Loucy (cell line): ENCODE results near the gene IFT22.
"Not testable (repeated sequence)": the region's sequence is repeated elsewhere in the genome, so short reads cannot be mapped to it uniquely, and the experiment has no call there.

Experiments used
- H2AFZ ChIP-seq: fragments of 200-600 bp; sonication (generic); 2 replicates; pipeline ENCODE4 v1.6.0; 2016; ENCODE audit warnings: antibody characterized with exemption, mild to moderate bottlenecking, low read length, moderate library complexity
- H3F3A ChIP-seq: fragments of 200-600 bp; 2 replicates; pipeline ENCODE4 v1.6.0; 2016; ENCODE audit warnings: antibody characterized with exemption, low read depth, mild to moderate bottlenecking
- H3K27me3 ChIP-seq: fragments of 200-600 bp; sonication (generic); 2 replicates; pipeline ENCODE4 v1.6.1; 2014; ENCODE audit warnings: low read length, mild to moderate bottlenecking; ENCODE audit not compliant: insufficient read depth, poor library complexity, severe bottlenecking
- H3K36me3 ChIP-seq: fragments of 200-600 bp; sonication (generic); 2 replicates; pipeline ENCODE4 v1.6.1; 2016; ENCODE audit warnings: low read length; ENCODE audit not compliant: insufficient read depth
- H3K4me1 ChIP-seq: fragments of 200-600 bp; sonication (generic); 2 replicates; pipeline ENCODE4 v1.5.1; 2014; ENCODE audit warnings: low read length, mild to moderate bottlenecking; ENCODE audit not compliant: insufficient read depth, poor library complexity, severe bottlenecking
- H3K4me2 ChIP-seq: fragments of 200-600 bp; sonication (generic); 2 replicates; pipeline ENCODE4 v1.6.0; 2014; ENCODE audit warnings: antibody characterized with exemption, low read length, low read depth, mild to moderate bottlenecking; ENCODE audit not compliant: poor library complexity, severe bottlenecking
- H3K4me3 ChIP-seq: fragments of 200-600 bp; sonication (generic); 2 replicates; pipeline ENCODE4 v1.5.1; 2014; ENCODE audit warnings: low read length, mild to moderate bottlenecking, mixed read lengths; ENCODE audit not compliant: poor library complexity, severe bottlenecking
- H3K79me2 ChIP-seq: fragments of 200-600 bp; sonication (generic); 2 replicates; pipeline ENCODE4 v1.6.1; 2014; ENCODE audit warnings: low read length; ENCODE audit not compliant: insufficient read depth
- H3K9ac ChIP-seq: fragments of 200-600 bp; sonication (generic); 2 replicates; pipeline ENCODE4 v1.6.0; 2014; ENCODE audit warnings: mild to moderate bottlenecking, low read depth, low read length, moderate library complexity; ENCODE audit not compliant: poor library complexity, severe bottlenecking
- H3K9me2 ChIP-seq: fragments of 200-600 bp; sonication (generic); replicated peaks from 2 replicates; pipeline ENCODE4 v1.6.1; 2016; ENCODE audit warnings: low read depth, low read length, mixed read lengths
- H3K9me3 ChIP-seq: fragments of 200-600 bp; sonication (generic); 2 replicates; pipeline ENCODE4 v1.6.1; 2014; ENCODE audit warnings: mild to moderate bottlenecking, antibody characterized with exemption, low read length, low read depth; ENCODE audit not compliant: insufficient read depth
- H4K20me1 ChIP-seq: fragments of 200-600 bp; sonication (generic); 2 replicates; pipeline ENCODE4 v1.6.0; 2014; ENCODE audit warnings: antibody characterized with exemption, low read length, mild to moderate bottlenecking; ENCODE audit not compliant: insufficient read depth, poor library complexity, severe bottlenecking
- TF ChIP-seq, protein P1 (sequence below): fragments of 200-600 bp; sonication (generic); conservative IDR thresholded peaks from 2 replicates; pipeline ENCODE4 v1.5.1; 2014; ENCODE audit warnings: mild to moderate bottlenecking, antibody characterized with exemption, low read length

The IFT22 gene

DNA sequence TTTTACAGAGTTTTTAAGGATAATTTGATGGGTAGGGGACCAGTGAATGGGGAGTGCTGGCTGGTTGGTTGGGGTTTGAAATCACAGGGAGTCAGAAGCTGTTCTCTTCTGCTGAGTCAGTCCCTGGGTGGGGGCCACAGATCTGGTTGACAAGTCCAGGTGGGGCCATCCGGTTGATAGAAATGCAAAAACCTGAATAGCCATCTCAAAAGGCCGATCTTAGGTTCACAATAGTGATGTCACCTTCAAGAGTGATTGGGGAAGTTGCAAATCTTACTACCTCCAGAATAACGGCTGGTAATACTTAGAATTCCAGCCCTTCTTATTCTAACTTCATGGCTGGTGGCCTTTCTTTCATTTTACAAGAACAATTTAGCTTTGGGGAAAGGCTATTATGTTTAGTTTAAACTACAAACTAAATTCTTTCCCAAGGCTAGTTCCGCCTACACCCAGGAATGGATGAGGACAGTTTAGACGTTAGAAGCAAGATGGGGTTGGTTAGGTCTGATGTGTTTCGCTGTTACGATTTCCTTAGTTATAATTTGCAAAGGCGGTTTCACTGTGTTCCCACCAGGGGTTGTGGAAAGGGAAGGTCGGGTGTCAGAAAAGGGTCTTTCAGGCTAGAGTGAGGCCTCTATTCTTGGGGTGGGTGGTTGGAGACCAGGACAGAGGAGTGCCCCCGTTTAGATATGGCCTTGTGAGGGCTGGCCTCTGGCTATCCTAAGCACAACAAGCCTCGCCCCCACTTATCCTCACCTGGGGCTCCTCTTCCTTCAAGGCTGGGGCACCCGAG, 27.4 kb downstream of the IFT22 start:
- Histone ChIP-seq H3K4me1 (no peaks in the 10 kb centered on the region), H3K79me2 (no peaks in the 10 kb centered on the region), H3K9me3 (no peaks in the 10 kb centered on the region), H2AFZ (no peak overlapping the region), H3K4me3 (no peak overlapping the region), H3K9ac (no peak overlapping the region), H3K9me2 (no peaks in the 10 kb centered on the region), H3F3A (no peaks in the 10 kb centered on the region), H3K4me2 (no peak overlapping the region), H3K27me3 (no peaks in the 10 kb centered on the region), H3K36me3 (no peaks in the 10 kb centered on the region), H4K20me1 (no peaks in the 10 kb centered on the region)
- TF ChIP-seq, protein P1, sequence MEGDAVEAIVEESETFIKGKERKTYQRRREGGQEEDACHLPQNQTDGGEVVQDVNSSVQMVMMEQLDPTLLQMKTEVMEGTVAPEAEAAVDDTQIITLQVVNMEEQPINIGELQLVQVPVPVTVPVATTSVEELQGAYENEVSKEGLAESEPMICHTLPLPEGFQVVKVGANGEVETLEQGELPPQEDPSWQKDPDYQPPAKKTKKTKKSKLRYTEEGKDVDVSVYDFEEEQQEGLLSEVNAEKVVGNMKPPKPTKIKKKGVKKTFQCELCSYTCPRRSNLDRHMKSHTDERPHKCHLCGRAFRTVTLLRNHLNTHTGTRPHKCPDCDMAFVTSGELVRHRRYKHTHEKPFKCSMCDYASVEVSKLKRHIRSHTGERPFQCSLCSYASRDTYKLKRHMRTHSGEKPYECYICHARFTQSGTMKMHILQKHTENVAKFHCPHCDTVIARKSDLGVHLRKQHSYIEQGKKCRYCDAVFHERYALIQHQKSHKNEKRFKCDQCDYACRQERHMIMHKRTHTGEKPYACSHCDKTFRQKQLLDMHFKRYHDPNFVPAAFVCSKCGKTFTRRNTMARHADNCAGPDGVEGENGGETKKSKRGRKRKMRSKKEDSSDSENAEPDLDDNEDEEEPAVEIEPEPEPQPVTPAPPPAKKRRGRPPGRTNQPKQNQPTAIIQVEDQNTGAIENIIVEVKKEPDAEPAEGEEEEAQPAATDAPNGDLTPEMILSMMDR: no peak

DNA sequence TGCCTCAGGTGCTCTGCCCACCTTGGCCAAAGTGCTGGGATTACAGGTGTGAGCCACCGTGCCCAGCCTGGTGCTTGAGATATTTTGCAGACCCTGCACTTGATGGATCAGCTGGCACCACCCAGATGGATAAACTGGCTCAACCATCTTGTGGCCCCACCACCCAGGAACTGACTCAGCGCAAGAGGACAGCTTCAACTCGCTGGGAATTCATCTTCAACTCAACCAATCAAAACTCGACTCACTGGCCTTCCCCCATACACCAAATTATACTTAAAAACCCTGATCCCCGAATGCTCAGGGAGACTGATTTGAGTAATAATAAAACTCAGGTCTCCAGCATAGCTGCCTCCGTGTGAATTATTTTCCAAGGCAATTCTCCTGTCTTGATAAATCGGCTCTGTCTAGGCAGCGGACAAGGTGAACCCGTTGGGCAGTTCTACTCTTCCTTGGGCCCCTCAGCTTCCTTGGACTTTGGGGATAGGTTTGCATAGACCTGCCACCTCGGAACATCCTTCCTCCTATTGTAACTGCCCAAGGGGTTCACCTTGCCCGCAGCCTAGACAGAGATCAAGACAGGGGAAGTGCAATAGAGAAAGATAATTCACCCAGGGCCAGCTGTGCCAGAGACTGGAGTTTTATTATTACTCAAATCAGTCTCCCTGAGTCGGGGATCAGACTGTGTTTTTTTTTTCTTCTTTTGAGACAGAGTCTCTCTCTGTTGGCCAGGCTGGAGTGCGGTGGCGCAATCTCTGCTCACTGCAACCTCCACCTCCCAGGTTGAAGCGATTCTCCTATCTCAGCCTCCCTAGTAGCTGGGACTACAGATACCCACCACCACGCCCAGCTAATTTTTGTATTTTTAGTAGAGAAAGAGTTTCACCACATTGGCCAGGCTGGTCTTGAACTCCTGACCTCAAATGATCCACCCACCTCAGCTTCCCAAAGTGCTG, 28.3 kb downstream of the IFT22 start:
- not testable (repeated sequence) for H3K4me3 ChIP-seq, H3K4me1 ChIP-seq, H3K4me2 ChIP-seq, H3F3A ChIP-seq, H4K20me1 ChIP-seq, H3K9ac ChIP-seq, H3K79me2 ChIP-seq, H3K9me2 ChIP-seq, H3K27me3 ChIP-seq, H3K36me3 ChIP-seq, H3K9me3 ChIP-seq, H2AFZ ChIP-seq

DNA sequence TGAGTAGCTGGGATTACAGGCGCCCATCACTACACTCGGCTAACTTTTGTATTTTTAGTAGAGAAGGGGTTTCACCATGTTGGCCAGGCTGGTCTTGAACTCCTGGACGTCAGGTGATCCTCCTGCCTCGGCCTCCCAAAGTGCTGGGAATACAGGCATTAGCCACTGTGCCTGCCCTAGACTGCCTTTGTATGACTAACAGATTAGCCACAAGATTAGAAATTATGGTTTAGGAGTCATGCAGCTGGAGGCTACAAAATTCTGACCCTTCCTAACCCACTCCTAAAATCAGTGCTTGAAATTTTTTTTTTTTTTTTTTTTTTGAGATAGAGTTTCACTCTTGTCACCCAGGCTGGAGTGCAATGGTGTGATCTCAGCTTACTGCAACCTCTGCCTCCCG, 29.0 kb downstream of the IFT22 start:
- not testable (repeated sequence) for H3K9me2 ChIP-seq, H3K4me1 ChIP-seq, H3F3A ChIP-seq, H3K27me3 ChIP-seq, H3K4me3 ChIP-seq, H3K9ac ChIP-seq, H2AFZ ChIP-seq, H3K9me3 ChIP-seq, H3K4me2 ChIP-seq, H4K20me1 ChIP-seq, H3K79me2 ChIP-seq, H3K36me3 ChIP-seq

DNA sequence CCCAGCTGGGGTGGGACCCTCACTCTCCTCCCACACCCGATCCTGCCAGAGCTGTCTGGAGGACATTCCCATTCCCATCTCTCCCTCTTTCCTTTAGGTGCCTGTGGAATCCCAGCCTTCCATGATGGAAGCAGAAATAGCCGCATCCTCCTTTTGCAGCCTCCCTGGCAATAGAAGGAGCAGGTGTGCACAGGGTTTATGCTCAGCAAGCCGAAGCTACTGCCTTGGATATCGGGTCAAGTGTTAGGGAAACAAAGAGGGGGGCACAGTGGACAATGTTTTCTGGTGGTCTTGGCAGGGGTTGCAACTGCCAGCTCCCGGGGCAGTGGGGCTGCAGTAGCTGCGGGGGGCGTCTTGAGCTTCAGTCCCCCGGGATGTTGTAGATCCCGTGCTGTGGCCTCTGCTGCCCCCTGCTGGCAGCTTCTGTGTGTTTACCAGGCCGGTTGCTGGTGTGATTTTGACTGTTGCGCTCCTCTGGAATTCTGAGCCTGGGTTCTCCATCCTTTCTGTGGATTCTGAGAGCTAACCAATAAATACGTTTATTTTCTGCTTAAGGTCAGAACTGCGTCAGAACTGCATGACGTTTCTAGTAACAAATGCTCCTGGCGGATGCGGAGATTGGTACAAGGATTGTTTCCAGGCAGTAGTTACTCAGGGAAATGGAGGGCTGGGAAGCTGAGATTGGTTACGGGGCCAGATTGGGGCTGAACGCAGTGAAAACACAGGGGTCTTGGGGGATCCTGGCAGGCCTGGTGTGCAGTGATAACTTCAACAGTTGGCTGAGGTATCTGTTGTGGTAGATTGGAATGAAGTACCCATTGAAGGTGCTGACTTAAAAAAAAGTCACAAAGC, 31.2 kb downstream of the IFT22 start:
- TF ChIP-seq, protein P1: peak; percentile 71
- H3K9ac ChIP-seq, H3K79me2 ChIP-seq, H3K36me3 ChIP-seq, H3K9me2 ChIP-seq, H3F3A ChIP-seq, H3K4me3 ChIP-seq, H3K9me3 ChIP-seq, H3K27me3 ChIP-seq, H4K20me1 ChIP-seq, H2AFZ ChIP-seq: not testable (repeated sequence)
- Histone ChIP-seq H3K4me1 (peaks cover 12% of the 10 kb centered on the region), H3K4me2 (peak overlapping the region; percentile 36)

DNA sequence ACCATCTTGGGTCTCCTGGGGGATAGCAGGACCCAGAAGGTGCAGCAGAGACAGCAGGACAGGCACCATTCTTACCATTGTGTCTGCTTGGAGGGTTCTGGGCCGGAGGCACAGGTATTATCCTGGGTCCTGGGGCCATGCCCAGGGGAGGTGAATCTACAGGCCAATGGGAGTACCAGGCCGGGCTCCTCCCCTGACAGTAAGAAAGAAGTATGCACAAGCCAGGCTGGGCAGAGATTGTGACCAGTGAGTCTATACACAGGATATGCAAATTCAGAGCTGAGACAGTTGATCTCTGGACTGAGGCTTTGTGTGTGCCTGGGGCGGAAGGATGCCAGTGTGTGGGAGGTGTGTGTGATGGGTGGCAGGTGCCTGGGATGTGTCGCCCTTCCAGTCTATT, 31.9 kb downstream of the IFT22 start:
- not testable (repeated sequence) for H3K9me3 ChIP-seq, H3K27me3 ChIP-seq, H3K36me3 ChIP-seq, H3K9ac ChIP-seq, H2AFZ ChIP-seq, H3F3A ChIP-seq, H4K20me1 ChIP-seq, H3K4me2 ChIP-seq, H3K79me2 ChIP-seq, H3K4me3 ChIP-seq, H3K9me2 ChIP-seq
- peaks cover 12% of the 10 kb centered on the region for H3K4me1 ChIP-seq
